ENCODE results near the gene MALRD1. TPM values are rescaled to one million over a fixed set of nuclear protein-coding genes. Genes with fewer than 3 reads are reported as not detected.

MALRD1 gene
- total RNA-seq, 1 donor from 2014 or later = 1.5 TPM

DNA sequence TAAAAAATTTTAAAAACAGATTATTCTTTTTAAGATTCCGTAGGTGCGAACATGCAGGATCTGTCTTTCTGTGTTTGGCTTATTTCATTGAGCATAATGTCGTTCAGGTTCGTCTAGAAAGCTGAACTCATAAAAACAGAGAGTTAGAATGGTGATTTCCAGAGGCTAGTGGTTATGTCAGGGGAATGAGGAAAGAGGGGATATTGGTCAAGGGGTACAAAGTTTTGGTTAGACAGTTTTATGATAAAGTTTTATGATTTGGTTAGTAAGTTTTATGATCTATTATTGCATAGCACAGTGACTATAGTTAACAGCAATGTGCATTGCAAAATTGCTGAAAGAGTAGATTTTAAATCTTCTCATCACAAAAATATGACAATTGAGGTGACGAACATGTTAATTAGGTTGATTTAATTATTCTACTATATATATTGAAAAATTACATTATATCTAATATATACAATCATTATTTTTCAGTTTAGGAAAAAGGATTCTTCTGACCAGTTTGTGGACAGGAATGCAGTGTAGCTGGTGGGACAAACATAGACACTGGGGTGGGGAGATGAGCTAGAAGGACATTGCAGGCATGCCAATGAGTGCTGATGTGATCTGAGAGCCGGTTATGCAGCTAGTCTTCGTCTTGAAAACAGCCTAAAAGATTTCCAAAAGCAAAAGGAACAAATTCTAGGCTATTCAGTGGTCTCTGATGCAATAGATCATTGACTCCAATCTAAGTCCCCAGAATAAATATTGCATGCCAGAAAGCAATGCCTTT, 31.3 kb upstream of the MALRD1 start:
- no peaks in the 10 kb centered on the region for H3K36me3 Mint-ChIP-seq (ENCODE audit: insufficient read depth)
- H3K27ac Mint-ChIP-seq = no peak overlapping the region
- H3K27me3 Mint-ChIP-seq = no peaks in the 10 kb centered on the region
- H3K4me1 Mint-ChIP-seq (ENCODE audit: low read depth) = no peaks in the 10 kb centered on the region
- DNase-seq (ENCODE audit: low spot score, unreplicated experiment) = no peak
- peaks cover 9% of the 10 kb centered on the region for H3K9me3 Mint-ChIP-seq (ENCODE audit: low read depth)
- TF ChIP-seq CTCF (IDR thresholded peaks at IDR 0.05; ENCODE audit: unreplicated experiment) = no peak
- H3K4me3 Mint-ChIP-seq (ENCODE audit: low read depth) = no peak overlapping the region

DNA sequence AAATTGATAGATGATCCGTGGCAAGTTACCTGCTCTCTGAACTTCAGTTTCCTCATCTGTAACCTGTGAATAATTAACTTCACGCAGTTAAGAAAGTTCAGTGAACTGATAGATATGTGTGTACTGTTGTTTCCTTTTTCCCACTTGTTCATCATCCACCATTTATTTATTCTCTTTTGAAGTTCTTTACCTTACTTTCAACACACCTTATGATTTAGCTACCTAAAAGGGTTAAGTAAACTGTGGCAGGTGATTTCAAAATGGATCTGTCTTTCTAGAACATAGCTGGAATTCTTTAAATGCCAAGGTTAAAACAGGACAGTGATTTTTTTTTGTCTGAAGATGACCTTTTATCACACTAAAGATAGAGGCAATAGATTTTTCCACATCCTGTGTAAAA, 27.4 kb upstream of the MALRD1 start:
- no peak overlapping the region for H3K4me3 Mint-ChIP-seq (ENCODE audit: low read depth)
- H3K27ac Mint-ChIP-seq = no peak overlapping the region
- H3K9me3 Mint-ChIP-seq (ENCODE audit: low read depth) = peaks cover 5% of the 10 kb centered on the region
- no peak for DNase-seq (ENCODE audit: low spot score, unreplicated experiment)
- TF ChIP-seq CTCF (IDR thresholded peaks at IDR 0.05; ENCODE audit: unreplicated experiment) = no peak
- H3K4me1 Mint-ChIP-seq (ENCODE audit: low read depth) = peaks cover 3% of the 10 kb centered on the region
- no peaks in the 10 kb centered on the region for H3K36me3 Mint-ChIP-seq (ENCODE audit: insufficient read depth)
- no peaks in the 10 kb centered on the region for H3K27me3 Mint-ChIP-seq

- Mint-ChIP-seq H3K27ac (no peak overlapping the region), H3K4me3 (ENCODE audit: low read depth) (no peak overlapping the region), H3K4me1 (ENCODE audit: low read depth) (peaks cover 3% of the 10 kb centered on the region), H3K27me3 (no peaks in the 10 kb centered on the region), H3K36me3 (ENCODE audit: insufficient read depth) (no peaks in the 10 kb centered on the region), H3K9me3 (ENCODE audit: low read depth) (peaks cover 5% of the 10 kb centered on the region)
- TF ChIP-seq CTCF (IDR thresholded peaks at IDR 0.05; ENCODE audit: unreplicated experiment) = no peak
- no peak for DNase-seq (ENCODE audit: low spot score, unreplicated experiment)
Measured at GRCh38 chr10:19024611-19025010, 24.0 kb upstream of the MALRD1 start.

DNA sequence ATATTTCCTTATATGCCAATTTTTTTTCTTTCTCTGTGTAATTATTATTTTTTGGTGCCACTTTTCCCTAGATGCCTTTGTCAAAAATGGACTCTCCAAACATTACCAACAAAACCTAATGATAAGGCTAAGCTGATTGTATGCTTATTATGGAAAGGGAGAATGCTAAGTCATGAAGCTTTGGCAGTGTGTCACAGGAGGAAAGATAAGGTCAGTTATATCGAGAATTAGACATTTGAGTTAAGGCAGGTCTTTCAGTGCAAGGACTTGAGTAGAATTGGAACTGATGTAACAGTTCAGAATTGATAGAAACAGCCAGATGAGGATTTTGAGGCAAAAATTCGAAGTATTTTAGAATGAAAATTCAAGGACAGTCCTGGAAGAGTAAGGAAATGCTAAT, 16.8 kb upstream of the MALRD1 start:
- no peaks in the 10 kb centered on the region for H3K27me3 Mint-ChIP-seq
- H3K4me1 Mint-ChIP-seq (ENCODE audit: low read depth) = no peaks in the 10 kb centered on the region
- H3K36me3 Mint-ChIP-seq (ENCODE audit: insufficient read depth) = no peaks in the 10 kb centered on the region
- no peak overlapping the region for H3K4me3 Mint-ChIP-seq (ENCODE audit: low read depth)
- DNase-seq (ENCODE audit: low spot score, unreplicated experiment) = no peak
- H3K9me3 Mint-ChIP-seq (ENCODE audit: low read depth) = no peaks in the 10 kb centered on the region
- H3K27ac Mint-ChIP-seq = no peak overlapping the region
- TF ChIP-seq CTCF (IDR thresholded peaks at IDR 0.05; ENCODE audit: unreplicated experiment) = no peak

DNA sequence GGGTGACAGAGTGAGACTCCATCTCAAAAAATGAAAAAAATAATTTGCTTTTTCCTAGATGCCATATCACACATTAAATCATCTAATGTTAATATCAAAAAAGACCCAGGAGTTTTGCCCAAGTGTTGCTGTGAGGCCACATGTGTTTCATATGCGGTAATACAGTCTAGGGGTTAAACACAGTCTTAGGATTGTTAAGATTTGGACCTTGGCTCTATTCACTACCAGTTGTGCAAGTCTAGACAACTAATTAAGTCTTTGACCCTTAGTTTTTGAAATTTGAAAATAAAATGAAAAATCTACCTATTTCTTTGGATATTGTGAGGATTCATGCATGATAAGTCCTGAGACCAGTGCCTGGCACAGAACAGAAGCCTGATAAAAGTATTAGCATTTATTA, 14.9 kb upstream of the MALRD1 start:
- TF ChIP-seq CTCF (IDR thresholded peaks at IDR 0.05; ENCODE audit: unreplicated experiment) = no peak
- DNase-seq (ENCODE audit: low spot score, unreplicated experiment) = no peak
- no peaks in the 10 kb centered on the region for H3K9me3 Mint-ChIP-seq (ENCODE audit: low read depth)
- H3K4me3 Mint-ChIP-seq (ENCODE audit: low read depth) = no peak overlapping the region
- H3K36me3 Mint-ChIP-seq (ENCODE audit: insufficient read depth) = no peaks in the 10 kb centered on the region
- H3K27me3 Mint-ChIP-seq = no peaks in the 10 kb centered on the region
- H3K4me1 Mint-ChIP-seq (ENCODE audit: low read depth) = no peaks in the 10 kb centered on the region
- no peak overlapping the region for H3K27ac Mint-ChIP-seq

Measured in progenitor cell of endocrine pancreas (in vitro differentiated cells).